Neural crest cell (in vitro differentiated cells): Measurements from ENCODE around the gene TMEM54. TPM values are rescaled to one million over a fixed set of nuclear protein-coding genes. Genes with fewer than 3 reads are reported as not detected.
A peak's percentile ranks its signal among the peaks of the same experiment; 100 is the strongest.

Experiments
- DNase-seq: peaks from one replicate; pipeline ENCODE4 v3.0.0; 2021; ENCODE audit warnings: low read depth, mixed read lengths, low spot score
- H3K27ac Mint-ChIP-seq: one replicate; pipeline ENCODE4 v1.8.0; 2021; ENCODE audit warnings: mild to moderate bottlenecking, mixed read lengths; ENCODE audit not compliant: unreplicated experiment
- H3K27me3 Mint-ChIP-seq: 2 replicates; pipeline ENCODE4 v1.8.0; 2021; ENCODE audit warnings: low read depth, mild to moderate bottlenecking, mixed read lengths
- H3K36me3 Mint-ChIP-seq: 2 replicates; pipeline ENCODE4 v1.8.0; 2021; ENCODE audit warnings: low read depth, mild to moderate bottlenecking, mixed read lengths
- H3K4me1 Mint-ChIP-seq: 2 replicates; pipeline ENCODE4 v1.8.0; 2021; ENCODE audit warnings: mixed read lengths
- H3K4me3 Mint-ChIP-seq: one replicate; pipeline ENCODE4 v1.8.0; 2021; ENCODE audit warnings: mild to moderate bottlenecking, mixed read lengths
- H3K9me3 Mint-ChIP-seq: 2 replicates; pipeline ENCODE4 v1.8.0; 2021; ENCODE audit warnings: mixed read lengths
- CTCF ChIP-seq: fragments of 200-600 bp; sonication (generic); conservative IDR thresholded peaks from 2 replicates; pipeline ENCODE4 v1.5.0; 2021; ENCODE audit warnings: antibody characterized with exemption, mild to moderate bottlenecking
- total RNA-seq: library from RNA; stranded (reverse); gene quantifications from 2 replicates; pipeline ENCODE4 v1.2.1, GENCODE V29; 2021

The TMEM54 gene
- total RNA-seq, 1 donor from 2014 or later: 2.7 TPM

GRCh38 chr1:32881291-32881690 lies 19.9 kb downstream of the TMEM54 start:
- H3K4me1 Mint-ChIP-seq: peaks cover 12% of the 10 kb centered on the region
- no peak overlapping the region for H3K27ac Mint-ChIP-seq
- H3K36me3 Mint-ChIP-seq: no peaks in the 10 kb centered on the region
- H3K4me3 Mint-ChIP-seq: no peak overlapping the region
- H3K27me3 Mint-ChIP-seq: peaks cover 42% of the 10 kb centered on the region
- no peak for DNase-seq
- no peak for TF ChIP-seq CTCF
- H3K9me3 Mint-ChIP-seq: no peaks in the 10 kb centered on the region

GRCh38 chr1:32878637-32879041 lies 22.6 kb downstream of the TMEM54 start:
- no peak for TF ChIP-seq CTCF
- no peak for DNase-seq
- Mint-ChIP-seq H3K4me1 (peaks cover 16% of the 10 kb centered on the region), H3K9me3 (no peaks in the 10 kb centered on the region), H3K27me3 (peaks cover 33% of the 10 kb centered on the region), H3K27ac (no peak overlapping the region), H3K36me3 (no peaks in the 10 kb centered on the region), H3K4me3 (no peak overlapping the region)

- Mint-ChIP-seq H3K36me3 (no peaks in the 10 kb centered on the region), H3K4me1 (peaks cover 16% of the 10 kb centered on the region), H3K27ac (no peak overlapping the region), H3K27me3 (peaks cover 29% of the 10 kb centered on the region), H3K4me3 (no peak overlapping the region), H3K9me3 (no peaks in the 10 kb centered on the region)
- no peak for TF ChIP-seq CTCF
- no peak for DNase-seq
These were observed 23.0 kb downstream of the TMEM54 start for GRCh38 chr1:32878183-32878582.

GRCh38 chr1:32877211-32878110 lies 23.7 kb downstream of the TMEM54 start:
- H3K4me1 Mint-ChIP-seq: peaks cover 20% of the 10 kb centered on the region
- H3K27ac Mint-ChIP-seq: no peak overlapping the region
- TF ChIP-seq CTCF: no peak
- no peak for DNase-seq
- H3K36me3 Mint-ChIP-seq: no peaks in the 10 kb centered on the region
- H3K4me3 Mint-ChIP-seq: no peak overlapping the region
- peaks cover 33% of the 10 kb centered on the region for H3K27me3 Mint-ChIP-seq
- no peaks in the 10 kb centered on the region for H3K9me3 Mint-ChIP-seq

GRCh38 chr1:32876341-32877210 lies 24.6 kb downstream of the TMEM54 start:
- Mint-ChIP-seq H3K36me3 (no peaks in the 10 kb centered on the region), H3K27ac (no peak overlapping the region), H3K4me3 (no peak overlapping the region), H3K27me3 (peaks cover 39% of the 10 kb centered on the region), H3K4me1 (peaks cover 21% of the 10 kb centered on the region), H3K9me3 (no peaks in the 10 kb centered on the region)
- TF ChIP-seq CTCF: peak; percentile 71
- peak; percentile 49 for DNase-seq
